Hepatocyte (in vitro differentiated cells): Measurements from ENCODE around the gene DUOX1. TPM values are rescaled to one million over a fixed set of nuclear protein-coding genes. Genes with fewer than 3 reads are reported as not detected.

Experiments
- DNase-seq: peaks from one replicate; pipeline ENCODE4 v3.0.0-alpha.2; 2016; ENCODE audit warnings: low spot score
- H2AFZ ChIP-seq: fragments of 200-600 bp; sonication (generic); 2 replicates; pipeline ENCODE4 v1.6.0; 2016; ENCODE audit warnings: antibody characterized with exemption, mild to moderate bottlenecking
- H3K27ac ChIP-seq: fragments of 200-600 bp; sonication (generic); 2 replicates; pipeline ENCODE4 v1.5.1; 2016; ENCODE audit warnings: mild to moderate bottlenecking
- H3K27me3 ChIP-seq: fragments of 200-600 bp; sonication (generic); 2 replicates; pipeline ENCODE4 v1.6.1; 2016
- H3K36me3 ChIP-seq: fragments of 200-600 bp; sonication (generic); replicated peaks from 2 replicates; pipeline ENCODE4 v1.5.1; 2016; ENCODE audit warnings: low read depth; ENCODE audit not compliant: insufficient read depth
- H3K4me1 ChIP-seq: fragments of 200-600 bp; sonication (generic); 2 replicates; pipeline ENCODE4 v1.5.1; 2016; ENCODE audit warnings: mild to moderate bottlenecking, moderate library complexity; ENCODE audit not compliant: insufficient read depth
- H3K4me2 ChIP-seq: fragments of 200-600 bp; sonication (generic); 2 replicates; pipeline ENCODE4 v1.6.0; 2016
- H3K4me3 ChIP-seq: fragments of 200-600 bp; sonication (generic); 2 replicates; pipeline ENCODE4 v1.5.1; 2016; ENCODE audit warnings: mild to moderate bottlenecking
- H3K79me2 ChIP-seq: fragments of 200-600 bp; sonication (generic); 2 replicates; pipeline ENCODE4 v1.6.0; 2017; ENCODE audit warnings: mild to moderate bottlenecking
- H3K9me2 ChIP-seq: fragments of 200-600 bp; sonication (generic); replicated peaks from 2 replicates; pipeline ENCODE4 v1.6.0; 2017; ENCODE audit warnings: mild to moderate bottlenecking; ENCODE audit not compliant: insufficient read depth
- H3K9me3 ChIP-seq: fragments of 200-600 bp; sonication (generic); 2 replicates; pipeline ENCODE4 v1.5.1; 2016; ENCODE audit warnings: low read depth, mild to moderate bottlenecking
- H4K20me1 ChIP-seq: fragments of 200-600 bp; sonication (generic); 2 replicates; pipeline ENCODE4 v1.6.0; 2016; ENCODE audit warnings: mild to moderate bottlenecking; ENCODE audit not compliant: insufficient read depth, poor library complexity, severe bottlenecking
- EZH2 ChIP-seq: fragments of 200-600 bp; sonication (generic); IDR thresholded peaks from 2 replicates; pipeline ENCODE4 v1.6.1; 2016; ENCODE audit warnings: antibody characterized with exemption, mild to moderate bottlenecking, borderline replicate concordance
- EZH2phosphoT487 ChIP-seq: fragments of 200-600 bp; sonication (generic); IDR thresholded peaks from one replicate; pipeline ENCODE4 v1.6.1; 2018; ENCODE audit warnings: antibody characterized with exemption, mild to moderate bottlenecking, low read depth, moderate library complexity; ENCODE audit not compliant: unreplicated experiment, severe bottlenecking
- WGBS: methylation state at CpG from one replicate; pipeline ENCODE4 v1.1.6; 2016; ENCODE audit warnings: low lambda C conversion rate; ENCODE audit errors: missing lambda C conversion rate; 5-methylcytosine and 5-hydroxymethylcytosine counted together
- polyA plus RNA-seq: library from polyadenylated mRNA; unstranded; fragments of >200 nt; fragmentation: Nextera tagmentation; extraction: Ambion mirVana; gene quantifications from 2 replicates; pipeline ENCODE4 v1.2.1, GENCODE V29; 2016
- total RNA-seq: library from RNA; depleted of rRNA; stranded (reverse); fragments of >200 nt; gene quantifications from 2 replicates; pipeline ENCODE4 v1.2.3, GENCODE V29; 2014
- TF ChIP-seq, protein P1 (sequence below): fragments of 200-600 bp; sonication (generic); IDR thresholded peaks from 2 replicates; pipeline ENCODE4 v1.5.1; 2016; ENCODE audit warnings: antibody characterized with exemption, mild to moderate bottlenecking; ENCODE audit not compliant: poor library complexity

DUOX1 gene
- total and polyA plus RNA-seq, 2 experiments from 2014 or later: 3.3 to 7.7 TPM

DNA sequence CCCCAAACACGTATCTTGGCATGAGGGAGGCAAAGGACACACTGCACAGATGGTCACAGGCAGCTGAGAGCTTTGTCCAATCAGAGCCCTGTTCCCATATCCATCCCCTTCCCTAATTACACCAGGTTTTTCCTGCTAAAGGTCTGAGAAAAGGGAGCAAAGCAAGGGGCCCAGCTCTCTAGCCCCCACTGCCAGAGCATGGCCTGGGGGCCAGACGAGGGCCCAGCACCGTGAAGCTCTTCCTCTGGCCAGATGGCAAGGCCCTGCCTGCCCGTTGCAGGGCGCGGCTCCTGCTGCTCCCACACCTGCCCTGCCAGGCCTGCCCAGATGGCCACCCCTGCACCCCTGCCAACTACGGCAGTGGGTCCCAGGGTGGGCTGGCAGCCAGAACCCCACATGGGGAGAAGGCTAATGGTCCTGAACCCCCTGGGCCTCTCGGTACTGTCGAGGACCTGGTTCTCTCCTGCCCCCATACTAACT lies 54.8 kb downstream of the DUOX1 start:
- no peaks in the 10 kb centered on the region for H4K20me1 ChIP-seq
- H3K9me3 ChIP-seq: no peaks in the 10 kb centered on the region
- peaks cover 52% of the 10 kb centered on the region for H3K79me2 ChIP-seq
- no peaks in the 10 kb centered on the region for H3K9me2 ChIP-seq
- no peak for DNase-seq
- H3K4me2 ChIP-seq: peak overlapping the region; percentile 94
- H3K27ac ChIP-seq: no peak overlapping the region
- no peaks in the 10 kb centered on the region for H3K36me3 ChIP-seq
- WGBS: 90% methylated on average over 9 of the region's 9 CpGs
- H3K4me1 ChIP-seq: peaks cover 20% of the 10 kb centered on the region
- TF ChIP-seq, protein P1, sequence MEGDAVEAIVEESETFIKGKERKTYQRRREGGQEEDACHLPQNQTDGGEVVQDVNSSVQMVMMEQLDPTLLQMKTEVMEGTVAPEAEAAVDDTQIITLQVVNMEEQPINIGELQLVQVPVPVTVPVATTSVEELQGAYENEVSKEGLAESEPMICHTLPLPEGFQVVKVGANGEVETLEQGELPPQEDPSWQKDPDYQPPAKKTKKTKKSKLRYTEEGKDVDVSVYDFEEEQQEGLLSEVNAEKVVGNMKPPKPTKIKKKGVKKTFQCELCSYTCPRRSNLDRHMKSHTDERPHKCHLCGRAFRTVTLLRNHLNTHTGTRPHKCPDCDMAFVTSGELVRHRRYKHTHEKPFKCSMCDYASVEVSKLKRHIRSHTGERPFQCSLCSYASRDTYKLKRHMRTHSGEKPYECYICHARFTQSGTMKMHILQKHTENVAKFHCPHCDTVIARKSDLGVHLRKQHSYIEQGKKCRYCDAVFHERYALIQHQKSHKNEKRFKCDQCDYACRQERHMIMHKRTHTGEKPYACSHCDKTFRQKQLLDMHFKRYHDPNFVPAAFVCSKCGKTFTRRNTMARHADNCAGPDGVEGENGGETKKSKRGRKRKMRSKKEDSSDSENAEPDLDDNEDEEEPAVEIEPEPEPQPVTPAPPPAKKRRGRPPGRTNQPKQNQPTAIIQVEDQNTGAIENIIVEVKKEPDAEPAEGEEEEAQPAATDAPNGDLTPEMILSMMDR: no peak
- TF ChIP-seq EZH2: no peak
- TF ChIP-seq EZH2phosphoT487: no peak
- H2AFZ ChIP-seq: no peak overlapping the region
- no peaks in the 10 kb centered on the region for H3K27me3 ChIP-seq
- no peak overlapping the region for H3K4me3 ChIP-seq

- Histone ChIP-seq H3K27me3 (no peaks in the 10 kb centered on the region), H3K4me2 (peak overlapping the region; percentile 94), H4K20me1 (no peaks in the 10 kb centered on the region), H3K9me3 (no peaks in the 10 kb centered on the region), H3K4me3 (no peak overlapping the region), H2AFZ (no peak overlapping the region), H3K79me2 (peaks cover 52% of the 10 kb centered on the region), H3K9me2 (no peaks in the 10 kb centered on the region), H3K36me3 (no peaks in the 10 kb centered on the region), H3K27ac (no peak overlapping the region), H3K4me1 (peaks cover 20% of the 10 kb centered on the region)
- WGBS: 92% methylated on average over 3 of the region's 3 CpGs
- TF ChIP-seq EZH2 (no peak), EZH2phosphoT487 (no peak)
- TF ChIP-seq, protein P1: no peak
- DNase-seq: no peak
Measured at GRCh38 chr15:45185069-45185779, 55.4 kb downstream of the DUOX1 start.

- no peaks in the 10 kb centered on the region for H3K27me3 ChIP-seq
- H3K9me2 ChIP-seq: no peaks in the 10 kb centered on the region
- H3K4me2 ChIP-seq: peak overlapping the region; percentile 94
- no peak for TF ChIP-seq EZH2
- TF ChIP-seq, protein P1: no peak
- TF ChIP-seq EZH2phosphoT487: no peak
- peaks cover 20% of the 10 kb centered on the region for H3K4me1 ChIP-seq
- H3K9me3 ChIP-seq: no peaks in the 10 kb centered on the region
- no peaks in the 10 kb centered on the region for H4K20me1 ChIP-seq
- WGBS: 45% methylated on average over 8 of the region's 8 CpGs
- no peak for DNase-seq
- peak overlapping the region; percentile 12 for H3K27ac ChIP-seq
- H2AFZ ChIP-seq: peak overlapping the region; percentile 27
- peaks cover 52% of the 10 kb centered on the region for H3K79me2 ChIP-seq
- H3K36me3 ChIP-seq: no peaks in the 10 kb centered on the region
- H3K4me3 ChIP-seq: no peak overlapping the region
Measured at GRCh38 chr15:45185903-45186770, 56.3 kb downstream of the DUOX1 start.
